HG03571 (cell line): ENCODE data around the gene F2.
"Not testable (repeated sequence)": the region's sequence is repeated elsewhere in the genome, so short reads cannot be mapped to it uniquely, and the experiment has no call there.

Source experiments
- ATAC-seq: cut with Tn5 transposase; IDR thresholded peaks from one replicate; pipeline ENCODE4 v1.9.1; 2021; ENCODE audit not compliant: unreplicated experiment

Gene F2

GRCh38 chr11:46717825-46718154 is 1.2 kb upstream of the F2 start:
- ATAC-seq, result not testable (repeated sequence)

DNA sequence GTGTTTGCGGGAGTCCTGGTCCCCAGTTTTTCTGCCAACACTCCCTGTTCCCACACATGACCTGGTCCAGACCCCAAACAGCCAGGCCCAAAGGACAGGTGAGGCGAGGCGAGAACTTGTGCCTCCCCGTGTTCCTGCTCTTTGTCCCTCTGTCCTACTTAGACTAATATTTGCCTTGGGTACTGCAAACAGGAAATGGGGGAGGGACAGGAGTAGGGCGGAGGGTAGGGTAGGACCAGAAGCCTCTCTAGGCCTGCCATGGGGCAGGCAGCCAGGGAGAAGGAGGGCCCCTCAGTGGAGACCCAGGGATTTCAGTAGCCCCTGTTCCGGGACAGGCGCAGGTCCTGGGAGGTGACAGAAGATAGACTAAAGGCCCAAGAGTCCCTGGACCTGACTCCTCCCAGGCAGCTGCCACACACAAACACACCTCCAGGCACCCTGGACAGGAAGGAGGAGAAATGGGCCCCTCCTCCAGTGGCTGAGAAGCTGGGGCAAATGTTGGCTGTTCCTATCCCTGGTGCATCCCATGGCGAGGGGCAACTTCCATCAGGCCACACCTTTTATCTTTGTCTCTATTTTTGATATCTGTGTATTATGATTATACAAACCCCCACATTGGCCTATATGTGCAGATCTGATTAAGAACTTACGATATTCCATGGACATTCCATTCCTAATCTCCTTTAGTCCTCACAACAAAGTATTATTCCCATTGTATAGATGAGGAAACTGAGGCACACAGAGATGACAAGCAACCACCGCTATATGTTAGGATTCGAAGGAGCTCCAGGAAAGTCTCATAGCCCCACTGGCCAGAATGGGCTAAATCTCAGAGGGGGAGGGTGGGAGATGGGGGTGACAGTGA is 626 bp upstream of the F2 start:
- ATAC-seq, result no peak

GRCh38 chr11:46719543-46720218 is 668 bp downstream of the F2 start:
- no peak for ATAC-seq

DNA sequence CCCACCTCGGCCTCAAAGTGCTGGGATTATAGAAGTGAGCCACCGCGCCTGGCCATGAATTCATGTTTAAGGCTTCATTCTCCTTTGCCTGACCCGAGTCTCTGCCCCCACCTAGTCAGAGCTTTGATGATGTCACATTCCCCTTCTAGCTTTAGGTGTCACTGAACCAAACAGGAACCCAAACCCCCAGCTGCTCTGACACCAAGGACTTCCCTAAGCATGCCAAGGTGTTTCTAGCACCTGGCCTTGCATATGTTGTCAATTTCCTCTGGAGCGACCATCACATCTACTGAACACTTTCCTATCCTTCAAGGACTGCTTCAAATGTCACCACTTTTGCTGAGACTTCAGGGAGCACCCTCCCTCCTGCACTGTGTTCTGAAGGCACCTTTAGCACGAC is 2.3 kb downstream of the F2 start:
- no peak for ATAC-seq

DNA sequence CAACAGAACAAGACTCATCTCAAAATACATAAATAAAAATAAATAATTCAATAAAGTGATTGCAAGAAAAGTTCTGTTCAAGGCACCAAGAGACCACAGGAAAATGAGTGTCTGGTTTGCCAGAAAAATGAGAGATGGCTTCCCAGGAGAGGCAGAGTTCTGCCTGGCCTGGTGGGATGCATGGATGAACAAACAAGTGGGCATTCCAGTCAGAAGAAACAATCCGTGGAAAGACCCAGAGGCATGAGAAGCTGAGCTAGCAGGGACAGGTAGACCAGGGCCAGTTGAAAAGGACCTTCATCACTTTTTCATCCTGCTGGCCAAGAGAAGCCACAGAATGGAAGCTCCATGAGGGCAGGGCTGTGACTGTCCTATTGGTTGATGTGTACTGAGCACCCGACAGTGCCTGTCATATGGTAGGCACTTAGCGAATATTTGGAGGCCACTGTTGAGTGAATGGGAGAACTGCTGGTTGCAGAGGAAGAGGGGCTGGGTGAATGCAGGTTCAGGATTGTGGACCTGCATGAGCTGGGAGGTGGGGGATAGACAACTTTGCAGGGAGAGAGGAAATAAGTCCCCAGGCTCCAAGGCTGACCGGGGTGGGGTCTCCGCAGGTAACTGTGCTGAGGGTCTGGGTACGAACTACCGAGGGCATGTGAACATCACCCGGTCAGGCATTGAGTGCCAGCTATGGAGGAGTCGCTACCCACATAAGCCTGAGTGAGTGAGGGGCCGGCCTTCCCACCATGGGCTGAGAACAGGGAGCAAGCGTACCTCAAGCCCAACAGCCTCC is 3.7 kb downstream of the F2 start:
- ATAC-seq, result no peak

- ATAC-seq, result no peak
Measured at GRCh38 chr11:46723359-46723680, 4.3 kb downstream of the F2 start.

DNA sequence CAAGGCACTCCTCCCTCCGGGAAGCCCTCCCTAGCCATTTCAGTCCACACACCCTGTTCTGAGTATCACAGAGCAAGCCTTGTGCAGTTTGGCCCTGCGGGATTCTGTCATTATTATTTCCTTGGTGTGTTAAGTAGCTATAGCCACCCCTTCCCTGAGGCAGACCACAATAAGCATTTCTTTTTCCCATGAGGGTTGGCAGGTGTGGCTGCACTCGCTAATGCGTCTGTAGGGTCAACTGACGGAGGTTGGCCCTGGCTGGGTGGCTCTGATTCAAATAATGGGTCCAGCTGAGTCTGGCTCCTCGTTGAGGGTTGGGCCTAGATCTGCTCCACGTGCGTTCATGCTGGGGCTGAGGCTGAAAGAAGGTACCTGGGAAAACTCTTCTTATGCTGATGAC is 5.1 kb downstream of the F2 start:
- ATAC-seq, result no peak

- ATAC-seq, result no peak
Measured at GRCh38 chr11:46725338-46726205, 6.6 kb downstream of the F2 start.

DNA sequence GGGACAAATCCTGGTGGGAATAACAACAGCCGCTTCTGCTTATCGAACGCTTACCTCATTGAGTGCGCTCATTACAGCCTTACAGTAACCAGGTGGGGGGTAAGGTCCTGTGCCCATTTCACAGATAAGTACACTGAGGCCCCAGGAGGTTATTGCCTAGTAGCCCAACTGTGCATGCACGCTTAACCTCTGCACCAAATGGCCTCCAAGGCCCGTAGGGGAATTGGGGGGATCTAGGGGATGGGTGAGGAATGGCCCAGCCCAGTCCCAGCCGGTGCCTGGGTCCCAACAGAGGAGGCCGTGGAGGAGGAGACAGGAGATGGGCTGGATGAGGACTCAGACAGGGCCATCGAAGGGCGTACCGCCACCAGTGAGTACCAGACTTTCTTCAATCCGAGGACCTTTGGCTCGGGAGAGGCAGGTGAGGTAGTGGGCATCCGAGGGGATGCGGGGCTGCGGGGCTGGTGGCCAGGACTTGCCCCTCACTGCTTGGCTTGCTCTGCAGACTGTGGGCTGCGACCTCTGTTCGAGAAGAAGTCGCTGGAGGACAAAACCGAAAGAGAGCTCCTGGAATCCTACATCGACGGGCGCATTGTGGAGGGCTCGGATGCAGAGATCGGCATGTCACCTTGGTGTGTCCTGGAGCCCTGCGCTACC is 7.3 kb downstream of the F2 start:
- ATAC-seq, result no peak

- ATAC-seq, result no peak
Measured at GRCh38 chr11:46727952-46728658, 9.1 kb downstream of the F2 start.

GRCh38 chr11:46728659-46729040 is 9.6 kb downstream of the F2 start:
- no peak for ATAC-seq

GRCh38 chr11:46729110-46730027 is 10.4 kb downstream of the F2 start:
- no peak for ATAC-seq

DNA sequence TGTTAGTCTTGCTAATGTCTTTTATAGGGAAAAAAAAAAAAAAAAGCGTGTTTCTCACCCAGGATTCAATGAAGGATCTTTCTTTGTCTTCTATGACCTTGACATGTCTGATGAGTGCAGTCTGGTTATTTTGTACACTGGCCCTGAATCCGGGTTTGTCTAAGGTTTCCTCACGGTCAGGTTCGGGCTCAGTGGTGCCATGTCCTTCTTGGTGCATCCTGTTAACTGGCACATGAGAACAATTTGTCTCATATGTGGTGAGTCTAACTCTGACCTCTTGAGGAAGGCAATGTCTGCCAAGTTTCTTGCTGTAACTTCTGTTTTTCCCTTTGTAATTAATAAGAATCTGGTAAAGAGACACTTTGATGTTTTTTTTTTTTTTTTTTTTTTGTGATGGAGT is 12.5 kb downstream of the F2 start:
- ATAC-seq, result no peak

DNA sequence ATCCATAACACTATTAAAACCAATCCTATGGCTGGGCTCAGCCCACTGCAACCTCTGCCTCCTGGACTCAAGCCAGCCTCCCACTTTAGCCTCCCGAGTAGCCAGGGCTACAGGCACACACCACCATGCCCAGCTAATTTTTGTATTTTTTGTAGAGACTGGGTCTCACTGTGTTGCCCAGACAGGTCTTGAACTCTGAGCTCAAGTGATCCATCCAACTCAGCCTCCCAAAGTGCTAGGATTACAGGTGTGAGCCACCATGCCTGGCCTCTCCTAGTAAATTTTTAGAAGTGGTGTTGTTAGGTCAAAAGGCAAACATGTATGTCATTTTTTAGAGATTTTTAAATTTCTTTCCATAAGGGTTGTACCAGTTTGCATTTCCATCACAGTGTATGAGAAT is 14.2 kb downstream of the F2 start:
- no peak for ATAC-seq

DNA sequence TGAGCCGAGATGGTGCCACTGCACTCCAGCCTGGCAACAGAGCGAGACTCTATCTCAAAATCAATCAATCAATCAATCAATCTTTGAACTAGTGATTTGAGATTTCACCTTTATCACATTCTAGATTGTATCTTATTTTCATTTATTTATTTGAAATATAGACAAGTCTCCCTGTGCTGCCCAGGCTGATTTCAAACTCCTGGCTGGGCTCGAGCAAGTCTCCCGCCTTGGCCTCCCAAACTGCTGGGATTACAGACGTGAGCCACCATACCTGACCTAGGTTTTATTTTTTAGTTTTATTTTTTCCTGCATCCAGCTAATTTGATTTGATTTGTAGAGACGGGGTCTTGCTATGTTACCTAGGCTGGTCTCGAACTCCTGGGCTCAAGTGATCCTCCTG is 17.1 kb downstream of the F2 start:
- no peak for ATAC-seq

- ATAC-seq, result no peak
Measured at GRCh38 chr11:46736615-46737014, 17.6 kb downstream of the F2 start.

- no peak for ATAC-seq
Measured at GRCh38 chr11:46737699-46738098, 18.7 kb downstream of the F2 start.

GRCh38 chr11:46738887-46739286 is 19.9 kb downstream of the F2 start:
- no peak for ATAC-seq
